SK-N-SH (cell line): ENCODE measurements around the gene DACT2. TPM values are rescaled to one million over a fixed set of nuclear protein-coding genes. Genes with fewer than 3 reads are reported as not detected.

ENCODE experiments used
- CTCF ChIA-PET: fragments of 300-600, 350-600 bp; formaldehyde crosslinking; extraction: SDS; loops from one replicate; lab custom pipeline; 2021; lab: Yijun Ruan, JAX
- POLR2A ChIA-PET: fragments of 350-600 bp; sonication (Branson Sonifier 250); formaldehyde crosslinking; extraction: SDS; loops from one replicate; lab custom pipeline; 2020; ENCODE audit warnings: antibody characterized with exemption, inconsistent platforms; lab: Yijun Ruan, JAX
- DNase-seq: peaks from one replicate; pipeline ENCODE4 v3.0.0; 2012
- H2AFZ ChIP-seq: fragments of 200-600 bp; sonication (generic); 2 replicates; pipeline ENCODE4 v1.8.1; 2016; ENCODE audit warnings: antibody characterized with exemption, mild to moderate bottlenecking, low read depth
- H3F3A ChIP-seq: fragments of 200-600 bp; sonication (generic); replicated peaks from 2 replicates; pipeline ENCODE3; 2016; ENCODE audit warnings: antibody characterized with exemption, mild to moderate bottlenecking; ENCODE audit not compliant: insufficient read depth
- H3K27ac ChIP-seq, 2 experiments: fragments of 200-500 bp in 1 of 2; fragments of 200-600 bp in 1 of 2; sonication (Bioruptor generic) in 1 of 2; sonication (generic), shearing (Covaris generic) in 1 of 2; 2 replicates each; pipeline versions ENCODE4 v1.5.1 to v1.6.1; 2014 to 2016; ENCODE audit warnings: low read depth in 2 of 2, inconsistent platforms in 1 of 2, low read length in 1 of 2, mild to moderate bottlenecking in 1 of 2, mixed read lengths in 1 of 2
- H3K27me3 ChIP-seq: fragments of 200-600 bp; sonication (generic), shearing (Covaris generic); 2 replicates; pipeline ENCODE4 v1.6.1; 2016; ENCODE audit warnings: mixed run types; ENCODE audit not compliant: insufficient read depth
- H3K36me3 ChIP-seq, 2 experiments: fragments of 200-500 bp in 1 of 2; fragments of 200-600 bp in 1 of 2; sonication (Bioruptor generic) in 1 of 2; sonication (generic) in 1 of 2; replicated peaks in 1 of 2; 2 replicates each; pipeline versions ENCODE3 to v1.5.1; 2014 to 2016; ENCODE audit warnings: low read length in 1 of 2, mild to moderate bottlenecking in 1 of 2; ENCODE audit not compliant: insufficient read depth in 2 of 2, control insufficient read depth in 1 of 2
- H3K4me1 ChIP-seq, 2 experiments: fragments of 200-500 bp in 1 of 2; fragments of 200-600 bp in 1 of 2; sonication (Bioruptor generic) in 1 of 2; sonication (generic), shearing (Covaris generic) in 1 of 2; 2 replicates each; pipeline versions ENCODE4 v1.5.1 to v1.6.1; 2014 to 2016; ENCODE audit warnings: low read depth in 1 of 2, low read length in 1 of 2, mixed run types in 1 of 2; ENCODE audit not compliant: insufficient read depth in 2 of 2, control insufficient read depth in 1 of 2
- H3K4me2 ChIP-seq: fragments of 200-600 bp; sonication (generic), shearing (Covaris generic); 2 replicates; pipeline ENCODE4 v1.6.1; 2017; ENCODE audit warnings: mixed run types
- H3K4me3 ChIP-seq, 2 experiments: fragments of 200-500 bp in 1 of 2; fragments of 200-600 bp in 1 of 2; sonication (Bioruptor generic) in 1 of 2; sonication (generic), shearing (Covaris generic) in 1 of 2; 2 replicates each; pipeline versions ENCODE4 v1.5.1 to v1.8.1; 2014 to 2016; ENCODE audit warnings: low read depth in 2 of 2, inconsistent platforms in 1 of 2, low read length in 1 of 2, mild to moderate bottlenecking in 1 of 2, mixed read lengths in 1 of 2, moderate library complexity in 1 of 2
- H3K79me2 ChIP-seq: fragments of 200-600 bp; sonication (generic); 2 replicates; pipeline ENCODE4 v1.8.1; 2017; ENCODE audit warnings: mild to moderate bottlenecking; ENCODE audit not compliant: insufficient read depth
- H3K9ac ChIP-seq: fragments of 200-600 bp; sonication (generic); 2 replicates; pipeline ENCODE4 v1.6.1; 2017; ENCODE audit warnings: mixed run types
- H3K9me2 ChIP-seq: fragments of 200-600 bp; sonication (generic); 2 replicates; pipeline ENCODE4 v1.6.1; 2017; ENCODE audit warnings: mixed run types
- H3K9me3 ChIP-seq: fragments of 200-600 bp; sonication (generic); 2 replicates; pipeline ENCODE4 v1.6.1; 2017; ENCODE audit warnings: mixed run types, mild to moderate bottlenecking, moderate library complexity
- H4K20me1 ChIP-seq: fragments of 200-600 bp; sonication (generic); 2 replicates; pipeline ENCODE4 v1.6.1; 2017; ENCODE audit warnings: mild to moderate bottlenecking, mixed run types; ENCODE audit not compliant: insufficient read depth
- ELF1 ChIP-seq: IDR thresholded peaks from 2 replicates; pipeline ENCODE4 v1.4.0; 2012
- EZH2phosphoT487 ChIP-seq: fragments of 200-600 bp; sonication (generic); IDR thresholded peaks from 2 replicates; pipeline ENCODE4 v1.6.1; 2017; ENCODE audit warnings: low read depth, mixed run types, mild to moderate bottlenecking, antibody characterized with exemption, moderate library complexity, borderline replicate concordance
- FOXM1 ChIP-seq: IDR thresholded peaks from 2 replicates; pipeline ENCODE4 v1.4.0; 2012; ENCODE audit warnings: low read depth, mild to moderate bottlenecking
- GABPA ChIP-seq: IDR thresholded peaks from 2 replicates; pipeline ENCODE4 v1.4.0; 2012; ENCODE audit warnings: low read depth, mild to moderate bottlenecking
- JUND ChIP-seq: IDR thresholded peaks from 2 replicates; pipeline ENCODE4 v1.4.0; 2012
- MXI1 ChIP-seq: IDR thresholded peaks from 2 replicates; pipeline ENCODE4 v1.6.1; 2012; ENCODE audit warnings: mild to moderate bottlenecking, low read depth, low read length, improper control_type of control experiment
- NFIC ChIP-seq: IDR thresholded peaks from 2 replicates; pipeline ENCODE4 v1.4.0; 2012; ENCODE audit warnings: borderline replicate concordance
- NRF1 ChIP-seq: IDR thresholded peaks from 2 replicates; pipeline ENCODE4 v1.6.1; 2012; ENCODE audit warnings: low read depth, mild to moderate bottlenecking, low read length
- POLR2AphosphoS5 ChIP-seq: IDR thresholded peaks from 2 replicates; pipeline ENCODE4 v1.6.1; 2012; ENCODE audit warnings: low read depth, low read length
- RCOR1 ChIP-seq: fragments of 150-350 bp; IDR thresholded peaks from 2 replicates; pipeline ENCODE4 v1.6.1; 2017; ENCODE audit warnings: antibody characterized with exemption, low read length
- RFX5 ChIP-seq: IDR thresholded peaks from 2 replicates; pipeline ENCODE4 v1.6.1; 2012; ENCODE audit warnings: mild to moderate bottlenecking, improper control_type of control experiment, low read length
- RXRA ChIP-seq: IDR thresholded peaks from 2 replicates; pipeline ENCODE4 v1.4.0; 2012; ENCODE audit warnings: low read depth, mild to moderate bottlenecking, borderline replicate concordance
- SMC3 ChIP-seq: IDR thresholded peaks from 2 replicates; pipeline ENCODE4 v1.6.1; 2012; ENCODE audit warnings: low read depth, low read length, improper control_type of control experiment
- TCF12 ChIP-seq: IDR thresholded peaks from 2 replicates; pipeline ENCODE4 v1.4.0; 2012
- TEAD4 ChIP-seq: IDR thresholded peaks from 2 replicates; pipeline ENCODE4 v1.4.0; 2012; ENCODE audit warnings: mild to moderate bottlenecking, borderline replicate concordance; ENCODE audit not compliant: insufficient read depth
- YY1 ChIP-seq: IDR thresholded peaks from 2 replicates; pipeline ENCODE4 v1.4.0; 2012; ENCODE audit warnings: low read depth, mild to moderate bottlenecking
- WGBS: methylation state at CpG from one replicate; pipeline ENCODE4 v1.1.6; 2017; ENCODE audit warnings: low lambda C conversion rate; 5-methylcytosine and 5-hydroxymethylcytosine counted together
- polyA plus RNA-seq, 3 experiments: library from polyadenylated mRNA; depleted of rRNA; stranded (reverse); fragments of >200 nt; gene quantifications; 2 replicates each; pipeline ENCODE4 v1.2.3, GENCODE V29; 2012
- TF ChIP-seq, protein P1 (sequence below): IDR thresholded peaks from 2 replicates; pipeline ENCODE4 v1.4.0; 2012; ENCODE audit warnings: low read depth, borderline replicate concordance
- TF ChIP-seq, protein P2 (sequence below): fragments of 150-350 bp; IDR thresholded peaks from 2 replicates; pipeline ENCODE4 v1.6.1; 2016; ENCODE audit warnings: mild to moderate bottlenecking, low read depth, low read length
- TF ChIP-seq, protein P3 (sequence below): IDR thresholded peaks from 2 replicates; pipeline ENCODE4 v1.4.0; 2012; ENCODE audit warnings: low read depth, borderline replicate concordance
- TF ChIP-seq, protein P4 (sequence below): IDR thresholded peaks from 2 replicates; pipeline ENCODE4 v1.4.0; 2012; ENCODE audit warnings: low read depth
- TF ChIP-seq, protein P5 (sequence below): IDR thresholded peaks from 2 replicates; pipeline ENCODE4 v1.6.1; 2012; ENCODE audit warnings: mild to moderate bottlenecking, low read depth, low read length, moderate library complexity

The DACT2 gene
- polyA plus RNA-seq, 1 of the 3 experiments (the other 2 are of a cell fraction): not detected

DNA sequence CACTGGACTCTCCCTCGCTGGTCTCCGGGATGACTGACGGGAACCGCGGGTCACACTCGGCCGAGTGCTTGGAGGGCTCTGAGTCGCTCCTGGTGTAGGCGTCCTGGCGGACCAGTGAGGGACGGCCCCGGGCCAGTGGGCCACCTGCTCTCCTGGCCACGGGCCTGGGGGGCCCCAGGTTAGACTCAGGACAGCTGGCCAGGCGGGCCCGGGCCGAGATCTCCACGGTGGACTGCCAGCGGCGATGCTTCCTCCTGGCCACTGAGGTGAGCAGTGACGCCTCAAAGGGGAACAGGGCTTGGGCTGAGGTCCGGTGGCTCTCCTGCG, 11.9 kb downstream of the DACT2 start:
- 69% methylated on average over 11 of the region's 22 CpGs for WGBS
- Histone ChIP-seq H3K36me3 (no peaks in the 10 kb centered on the region), H3K4me3 (no peak overlapping the region), H3K9me2 (no peaks in the 10 kb centered on the region), H3F3A (no peaks in the 10 kb centered on the region), H4K20me1 (no peaks in the 10 kb centered on the region), H3K27ac (no peak overlapping the region), H3K9ac (no peak overlapping the region), H3K9me3 (no peaks in the 10 kb centered on the region), H3K4me1 (peaks cover 0 to 5% of the 10 kb centered on the region in 2 experiments; a peak in 1 of 4 replicates), H3K27me3 (no peaks in the 10 kb centered on the region), H3K4me2 (no peak overlapping the region), H3K79me2 (no peaks in the 10 kb centered on the region), H2AFZ (no peak overlapping the region)
- ChIA-PET CTCF (interaction anchor here (1.0 kb wide), 1 partner anchor 10 kb away, joined by 3 read pairs; no protein-coding TSS in a partner anchor), POLR2A (no interaction called here)
- no peak for DNase-seq
- no peak for TF ChIP-seq GABPA
- TF ChIP-seq SMC3: no peak
- TF ChIP-seq, protein P1, sequence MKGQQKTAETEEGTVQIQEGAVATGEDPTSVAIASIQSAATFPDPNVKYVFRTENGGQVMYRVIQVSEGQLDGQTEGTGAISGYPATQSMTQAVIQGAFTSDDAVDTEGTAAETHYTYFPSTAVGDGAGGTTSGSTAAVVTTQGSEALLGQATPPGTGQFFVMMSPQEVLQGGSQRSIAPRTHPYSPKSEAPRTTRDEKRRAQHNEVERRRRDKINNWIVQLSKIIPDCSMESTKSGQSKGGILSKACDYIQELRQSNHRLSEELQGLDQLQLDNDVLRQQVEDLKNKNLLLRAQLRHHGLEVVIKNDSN: no peak
- TF ChIP-seq JUND: no peak
- TF ChIP-seq, protein P2, sequence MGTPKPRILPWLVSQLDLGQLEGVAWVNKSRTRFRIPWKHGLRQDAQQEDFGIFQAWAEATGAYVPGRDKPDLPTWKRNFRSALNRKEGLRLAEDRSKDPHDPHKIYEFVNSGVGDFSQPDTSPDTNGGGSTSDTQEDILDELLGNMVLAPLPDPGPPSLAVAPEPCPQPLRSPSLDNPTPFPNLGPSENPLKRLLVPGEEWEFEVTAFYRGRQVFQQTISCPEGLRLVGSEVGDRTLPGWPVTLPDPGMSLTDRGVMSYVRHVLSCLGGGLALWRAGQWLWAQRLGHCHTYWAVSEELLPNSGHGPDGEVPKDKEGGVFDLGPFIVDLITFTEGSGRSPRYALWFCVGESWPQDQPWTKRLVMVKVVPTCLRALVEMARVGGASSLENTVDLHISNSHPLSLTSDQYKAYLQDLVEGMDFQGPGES: no peak
- no peak for TF ChIP-seq TEAD4
- no peak for TF ChIP-seq YY1
- TF ChIP-seq RXRA: no peak
- no peak for TF ChIP-seq ELF1

DNA sequence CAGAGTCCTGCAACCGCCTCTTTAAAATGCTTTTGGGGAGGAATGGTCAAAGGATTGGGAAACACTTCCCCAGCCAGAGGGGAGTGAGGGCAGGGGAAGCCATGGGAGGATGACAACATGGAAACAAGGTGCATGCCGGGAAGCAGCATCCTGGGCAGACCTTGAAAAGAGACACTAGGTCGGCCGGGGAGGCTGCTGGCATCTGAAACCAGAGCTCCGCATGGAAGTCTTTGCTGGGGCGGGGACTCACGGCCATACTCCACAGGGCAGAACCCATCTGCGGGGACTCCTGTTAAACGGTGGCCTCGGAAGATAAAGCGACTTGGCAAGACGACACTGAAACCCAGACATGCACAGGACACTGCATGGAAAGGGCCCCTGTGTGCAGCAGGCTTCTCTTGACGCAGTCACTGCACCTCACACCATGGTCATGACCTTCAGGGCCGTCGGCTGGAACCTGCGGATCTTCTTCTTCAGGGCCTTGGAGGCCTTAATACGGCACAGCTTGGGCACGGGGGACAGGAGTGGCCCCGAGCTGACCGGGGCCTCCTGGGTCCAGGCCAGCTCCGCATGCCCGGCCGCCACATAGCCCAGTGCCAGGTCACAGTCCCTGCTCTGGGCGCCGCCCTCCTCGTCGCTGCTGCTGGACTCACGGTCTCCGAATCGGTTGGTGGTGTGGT, 12.4 kb downstream of the DACT2 start:
- H3K36me3 ChIP-seq: no peaks in the 10 kb centered on the region
- DNase-seq: no peak
- no peak overlapping the region for H3K27ac ChIP-seq
- H2AFZ ChIP-seq: no peak overlapping the region
- H3K4me3 ChIP-seq: no peak overlapping the region
- H3K9me3 ChIP-seq: no peaks in the 10 kb centered on the region
- no peaks in the 10 kb centered on the region for H3K27me3 ChIP-seq
- H3K79me2 ChIP-seq: no peaks in the 10 kb centered on the region
- H3K9me2 ChIP-seq: no peaks in the 10 kb centered on the region
- no peak overlapping the region for H3K9ac ChIP-seq
- no peaks in the 10 kb centered on the region for H4K20me1 ChIP-seq
- no peak overlapping the region for H3K4me2 ChIP-seq
- peaks cover 0 to 8% of the 10 kb centered on the region in 2 experiments; a peak in 1 of 4 replicates for H3K4me1 ChIP-seq
- CTCF ChIA-PET: interaction anchor here (1.0 kb wide), 1 partner anchor 9 kb away, joined by 3 read pairs; no protein-coding TSS in a partner anchor
- H3F3A ChIP-seq: no peaks in the 10 kb centered on the region
- POLR2A ChIA-PET: no interaction called here
- WGBS: 77% methylated on average over 10 of the region's 30 CpGs
- TF ChIP-seq YY1: no peak
- no peak for TF ChIP-seq TEAD4
- no peak for TF ChIP-seq NRF1
- TF ChIP-seq, protein P3, sequence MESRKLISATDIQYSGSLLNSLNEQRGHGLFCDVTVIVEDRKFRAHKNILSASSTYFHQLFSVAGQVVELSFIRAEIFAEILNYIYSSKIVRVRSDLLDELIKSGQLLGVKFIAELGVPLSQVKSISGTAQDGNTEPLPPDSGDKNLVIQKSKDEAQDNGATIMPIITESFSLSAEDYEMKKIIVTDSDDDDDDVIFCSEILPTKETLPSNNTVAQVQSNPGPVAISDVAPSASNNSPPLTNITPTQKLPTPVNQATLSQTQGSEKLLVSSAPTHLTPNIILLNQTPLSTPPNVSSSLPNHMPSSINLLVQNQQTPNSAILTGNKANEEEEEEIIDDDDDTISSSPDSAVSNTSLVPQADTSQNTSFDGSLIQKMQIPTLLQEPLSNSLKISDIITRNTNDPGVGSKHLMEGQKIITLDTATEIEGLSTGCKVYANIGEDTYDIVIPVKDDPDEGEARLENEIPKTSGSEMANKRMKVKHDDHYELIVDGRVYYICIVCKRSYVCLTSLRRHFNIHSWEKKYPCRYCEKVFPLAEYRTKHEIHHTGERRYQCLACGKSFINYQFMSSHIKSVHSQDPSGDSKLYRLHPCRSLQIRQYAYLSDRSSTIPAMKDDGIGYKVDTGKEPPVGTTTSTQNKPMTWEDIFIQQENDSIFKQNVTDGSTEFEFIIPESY: no peak
- TF ChIP-seq TCF12: no peak
- TF ChIP-seq MXI1: no peak
- TF ChIP-seq EZH2phosphoT487: no peak
- TF ChIP-seq NFIC: no peak
- TF ChIP-seq RCOR1: no peak
- TF ChIP-seq, protein P4, sequence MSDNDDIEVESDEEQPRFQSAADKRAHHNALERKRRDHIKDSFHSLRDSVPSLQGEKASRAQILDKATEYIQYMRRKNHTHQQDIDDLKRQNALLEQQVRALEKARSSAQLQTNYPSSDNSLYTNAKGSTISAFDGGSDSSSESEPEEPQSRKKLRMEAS: no peak
- no peak for TF ChIP-seq POLR2AphosphoS5
- TF ChIP-seq RFX5: no peak
- TF ChIP-seq FOXM1: no peak
- TF ChIP-seq, protein P5, sequence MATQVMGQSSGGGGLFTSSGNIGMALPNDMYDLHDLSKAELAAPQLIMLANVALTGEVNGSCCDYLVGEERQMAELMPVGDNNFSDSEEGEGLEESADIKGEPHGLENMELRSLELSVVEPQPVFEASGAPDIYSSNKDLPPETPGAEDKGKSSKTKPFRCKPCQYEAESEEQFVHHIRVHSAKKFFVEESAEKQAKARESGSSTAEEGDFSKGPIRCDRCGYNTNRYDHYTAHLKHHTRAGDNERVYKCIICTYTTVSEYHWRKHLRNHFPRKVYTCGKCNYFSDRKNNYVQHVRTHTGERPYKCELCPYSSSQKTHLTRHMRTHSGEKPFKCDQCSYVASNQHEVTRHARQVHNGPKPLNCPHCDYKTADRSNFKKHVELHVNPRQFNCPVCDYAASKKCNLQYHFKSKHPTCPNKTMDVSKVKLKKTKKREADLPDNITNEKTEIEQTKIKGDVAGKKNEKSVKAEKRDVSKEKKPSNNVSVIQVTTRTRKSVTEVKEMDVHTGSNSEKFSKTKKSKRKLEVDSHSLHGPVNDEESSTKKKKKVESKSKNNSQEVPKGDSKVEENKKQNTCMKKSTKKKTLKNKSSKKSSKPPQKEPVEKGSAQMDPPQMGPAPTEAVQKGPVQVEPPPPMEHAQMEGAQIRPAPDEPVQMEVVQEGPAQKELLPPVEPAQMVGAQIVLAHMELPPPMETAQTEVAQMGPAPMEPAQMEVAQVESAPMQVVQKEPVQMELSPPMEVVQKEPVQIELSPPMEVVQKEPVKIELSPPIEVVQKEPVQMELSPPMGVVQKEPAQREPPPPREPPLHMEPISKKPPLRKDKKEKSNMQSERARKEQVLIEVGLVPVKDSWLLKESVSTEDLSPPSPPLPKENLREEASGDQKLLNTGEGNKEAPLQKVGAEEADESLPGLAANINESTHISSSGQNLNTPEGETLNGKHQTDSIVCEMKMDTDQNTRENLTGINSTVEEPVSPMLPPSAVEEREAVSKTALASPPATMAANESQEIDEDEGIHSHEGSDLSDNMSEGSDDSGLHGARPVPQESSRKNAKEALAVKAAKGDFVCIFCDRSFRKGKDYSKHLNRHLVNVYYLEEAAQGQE: no peak
